HepG2 (cell line): ENCODE data around the gene KCNIP4. TPM values are rescaled to one million over a fixed set of nuclear protein-coding genes. Genes with fewer than 3 reads are reported as not detected.

ENCODE experiments used
- ATAC-seq: fragments of 200-7000 bp; cut with Tn5 transposase; 3 replicates; pipeline ENCODE4 v1.9.1; 2020; ENCODE audit warnings: mild to moderate bottlenecking, moderate library complexity
- BruUV-seq: library from RNA; stranded (reverse); fragments of 400-500 nt; replicated peaks from 2 replicates; lab custom pipeline; 2021; lab: Mats Ljungman, UMichigan
- CTCF ChIA-PET: fragments of 300-600 bp; formaldehyde crosslinking; extraction: SDS; loops from one replicate; lab custom pipeline; 2021; ENCODE audit warnings: low total read pairs, inconsistent platforms, low intra/inter-chr PET ratio; lab: Yijun Ruan, JAX
- POLR2A ChIA-PET: fragments of 350-600 bp; sonication (Branson Sonifier 250); formaldehyde crosslinking; loops from one replicate; lab custom pipeline; 2020; ENCODE audit warnings: antibody characterized with exemption, inconsistent platforms; lab: Yijun Ruan, JAX
- DNase-seq: peaks from one replicate; pipeline ENCODE4 v3.0.0-alpha.2; 2015; ENCODE audit warnings: low spot score
- FAIRE-seq: peaks from 3 replicates; lab custom pipeline; 2011; peaks lifted over from hg19 to GRCh38; lab: Jason Lieb, UNC
- H2AFZ ChIP-seq: one replicate; pipeline ENCODE4 v1.6.1; 2011; ENCODE audit warnings: low read length, inconsistent platforms
- H3K27ac ChIP-seq: fragments of 300-600 bp; 3 replicates; pipeline ENCODE4 v1.8.0; 2011; ENCODE audit warnings: mixed run types, mild to moderate bottlenecking, mixed read lengths, low read length, inconsistent platforms; ENCODE audit not compliant: insufficient read depth; ENCODE audit errors: extremely low read length
- H3K27me3 ChIP-seq, 2 experiments: fragments of 200-600 bp in 1 of 2; 2 replicates in 1 of 2; 3 replicates in 1 of 2; pipeline versions ENCODE4 v1.6.0 to v1.8.0; 2011; ENCODE audit warnings: low read length in 2 of 2, mild to moderate bottlenecking in 2 of 2, moderate library complexity in 2 of 2, inconsistent platforms in 1 of 2; ENCODE audit not compliant: insufficient read depth in 2 of 2, control insufficient read depth in 1 of 2
- H3K36me3 ChIP-seq, 2 experiments: fragments of 200-600 bp in 1 of 2; replicated peaks in 1 of 2; 2 replicates in 1 of 2; 3 replicates in 1 of 2; pipeline versions ENCODE4 v1.5.1 to v1.8.0; 2011; ENCODE audit warnings: low read length in 2 of 2, inconsistent platforms in 1 of 2; ENCODE audit not compliant: insufficient read depth in 2 of 2, control insufficient read depth in 1 of 2
- H3K4me1 ChIP-seq: 2 replicates; pipeline ENCODE4 v1.5.1; 2012; ENCODE audit warnings: low read length, inconsistent platforms; ENCODE audit not compliant: insufficient read depth
- H3K4me2 ChIP-seq: 2 replicates; pipeline ENCODE4 v1.6.0; 2011; ENCODE audit warnings: low read depth, low read length, inconsistent platforms
- H3K4me3 ChIP-seq, 3 experiments: fragments of 200-600 bp in 1 of 3; sonication (generic), shearing (Covaris generic) in 1 of 3; replicated peaks in 1 of 3; 2 replicates each; pipeline ENCODE4 v1.5.1; 2011 to 2016; ENCODE audit warnings: low read length in 3 of 3, inconsistent platforms in 2 of 3, low read depth in 2 of 3, mild to moderate bottlenecking in 2 of 3, control low read depth in 1 of 3, mixed read lengths in 1 of 3; ENCODE audit not compliant: insufficient read depth in 1 of 3
- H3K79me2 ChIP-seq: one replicate; pipeline ENCODE4 v1.6.1; 2011; ENCODE audit warnings: low read length, inconsistent platforms; ENCODE audit not compliant: insufficient read depth
- H3K9ac ChIP-seq: 2 replicates; pipeline ENCODE4 v1.6.0; 2011; ENCODE audit warnings: mild to moderate bottlenecking, low read depth, low read length, inconsistent platforms; ENCODE audit not compliant: insufficient read depth
- H3K9me3 ChIP-seq: 2 replicates; pipeline ENCODE4 v1.5.1; 2012; ENCODE audit warnings: mild to moderate bottlenecking, low read length
- H4K20me1 ChIP-seq: 2 replicates; pipeline ENCODE4 v1.6.0; 2011; ENCODE audit warnings: inconsistent platforms, mild to moderate bottlenecking, low read length, moderate library complexity; ENCODE audit not compliant: insufficient read depth
- ETV6 ChIP-seq: sonication (generic); formaldehyde crosslinking; conservative IDR thresholded peaks from 2 replicates; pipeline ENCODE4 v1.4.0; 2020; ENCODE audit warnings: missing genetic modification reagents
- NFIC ChIP-seq: IDR thresholded peaks from 2 replicates; pipeline ENCODE4 v1.6.1; 2012; ENCODE audit warnings: mild to moderate bottlenecking, low read length, inconsistent platforms
- NFKBIZ ChIP-seq: IDR thresholded peaks from 2 replicates; pipeline ENCODE4 v1.6.1; 2018; ENCODE audit warnings: missing genetic modification reagents, missing compliant biosample characterization
- PCBP1 ChIP-seq: fragments of 200-400 bp; formaldehyde crosslinking; IDR thresholded peaks from 2 replicates; pipeline ENCODE4 v1.6.1; 2017; ENCODE audit warnings: mild to moderate bottlenecking, low read depth, low read length, borderline replicate concordance
- PRDM15 ChIP-seq: sonication (generic); formaldehyde crosslinking; IDR thresholded peaks from 2 replicates; pipeline ENCODE4 v1.4.0; 2020; ENCODE audit warnings: missing genetic modification reagents
- SCMH1 ChIP-seq: sonication (generic); formaldehyde crosslinking; IDR thresholded peaks from 2 replicates; pipeline ENCODE4 v1.9.0; 2021; ENCODE audit warnings: missing genetic modification reagents, mild to moderate bottlenecking, borderline replicate concordance
- TGIF2 ChIP-seq: IDR thresholded peaks from 2 replicates; pipeline ENCODE4 v1.6.1; 2016; ENCODE audit warnings: control low read depth, missing compliant biosample characterization
- WIZ ChIP-seq: sonication (generic); formaldehyde crosslinking; IDR thresholded peaks from 2 replicates; pipeline ENCODE4 v1.5.1; 2020; ENCODE audit warnings: mild to moderate bottlenecking, missing genetic modification reagents
- ZMYM2 ChIP-seq: sonication (generic); formaldehyde crosslinking; IDR thresholded peaks from 2 replicates; pipeline ENCODE4 v1.8.0; 2022; ENCODE audit warnings: mild to moderate bottlenecking, missing genetic modification reagents
- ZNF660 ChIP-seq: sonication (generic); formaldehyde crosslinking; IDR thresholded peaks from 2 replicates; pipeline ENCODE4 v1.5.1; 2020; ENCODE audit warnings: mild to moderate bottlenecking, low read depth, missing genetic modification reagents, borderline replicate concordance
- WGBS: methylation state at CpG from one replicate; pipeline ENCODE4 v1.1.6; 2017; ENCODE audit warnings: low lambda C conversion rate; 5-methylcytosine and 5-hydroxymethylcytosine counted together
- in situ Hi-C: cut with HindIII; loops from 2 replicates; pipeline ENCODE4 v1.10.0; 2017; ENCODE audit warnings: low pct_unique_long_range_greater_than_20kb; ENCODE audit not compliant: extremely low pct_ligation_motif_present
- intact Hi-C: fragments of 100-400 bp; cut with micrococcal nuclease; formaldehyde crosslinking; loops from one replicate; pipeline ENCODE4 v1.10.0; 2022; ENCODE audit not compliant: unreplicated experiment
- polyA plus RNA-seq, 8 experiments: library from polyadenylated mRNA; depleted of rRNA in 3 of 8; stranded (reverse) in 7 of 8; unstranded in 1 of 8; fragments of >200 nt; fragmentation: Illumina TruSeq in 4 of 8; extraction: Trizol in 4 of 8; gene quantifications; 2 replicates each; pipeline versions ENCODE4 v1.2.1 to v1.2.3, GENCODE V29; 2011 to 2016; ENCODE audit warnings: low read depth in 4 of 8, missing spikeins in 1 of 8, mixed read lengths in 1 of 8; ENCODE audit not compliant: insufficient read depth in 1 of 8
- total RNA-seq, 5 experiments: library from RNA; depleted of rRNA; stranded (reverse); fragments of >200 nt; fragmentation: Illumina TruSeq; extraction: Trizol; gene quantifications; 2 replicates each; pipeline ENCODE4 v1.2.3, GENCODE V29; 2016; ENCODE audit warnings: low read depth in 1 of 5

KCNIP4 gene
- total and polyA plus RNA-seq, 2 of the 13 experiments (the other 11 are each of a cell fraction or from before 2014, with no cell fraction given): 0.09 TPM; not detected in 1

GRCh38 chr4:21592970-21593670 lies 355.5 kb downstream of the KCNIP4 start:
- no peaks in the 10 kb centered on the region for H3K36me3 ChIP-seq
- FAIRE-seq (no peak), ATAC-seq (no peak), DNase-seq (no peak)
- H4K20me1 ChIP-seq: no peaks in the 10 kb centered on the region
- BruUV-seq: no TSS peak
- H3K79me2 ChIP-seq: no peaks in the 10 kb centered on the region
- H3K9ac ChIP-seq: no peak overlapping the region
- no peaks in the 10 kb centered on the region for H3K27me3 ChIP-seq
- no peak overlapping the region for H3K27ac ChIP-seq
- H3K9me3 ChIP-seq: no peaks in the 10 kb centered on the region
- ChIA-PET POLR2A (no interaction called here), CTCF (no interaction called here)
- in situ Hi-C loops: no loop called here
- intact Hi-C loops: loop anchor here (5.0 kb wide), 1 partner anchor 621 kb away; no protein-coding TSS in a partner anchor
- no peak overlapping the region for H3K4me3 ChIP-seq
- WGBS: 11% methylated on average over 8 of the region's 8 CpGs
- H3K4me2 ChIP-seq: no peak overlapping the region
- no peaks in the 10 kb centered on the region for H3K4me1 ChIP-seq
- no peak overlapping the region for H2AFZ ChIP-seq
- no peak for TF ChIP-seq ZMYM2 (CRISPR knock-in tag)
- no peak for TF ChIP-seq ETV6 (CRISPR knock-in tag)

GRCh38 chr4:21577056-21577455 lies 371.5 kb downstream of the KCNIP4 start:
- Histone ChIP-seq H4K20me1 (no peaks in the 10 kb centered on the region), H3K4me1 (no peaks in the 10 kb centered on the region), H3K4me2 (no peak overlapping the region), H3K9ac (no peak overlapping the region), H3K27ac (no peak overlapping the region), H3K9me3 (no peaks in the 10 kb centered on the region), H3K36me3 (no peaks in the 10 kb centered on the region), H3K79me2 (no peaks in the 10 kb centered on the region), H3K4me3 (no peak overlapping the region), H3K27me3 (no peaks in the 10 kb centered on the region), H2AFZ (no peak overlapping the region)
- DNase-seq: no peak
- TF ChIP-seq WIZ (CRISPR knock-in tag) (no peak), TGIF2 (CRISPR knock-in tag) (no peak), NFKBIZ (CRISPR knock-in tag) (no peak), SCMH1 (CRISPR knock-in tag) (no peak), ZNF660 (no peak), NFIC (no peak), PRDM15 (CRISPR knock-in tag) (no peak), PCBP1 (no peak)
- in situ Hi-C loops: no loop called here
- no CpG with 5 or more reads among the region's 2 CpGs for WGBS
- BruUV-seq: no TSS peak
- ChIA-PET POLR2A (no interaction called here), CTCF (no interaction called here)
- no peak for FAIRE-seq
- intact Hi-C loops: no loop called here
- no peak for ATAC-seq
